PC-9 (cell line): ENCODE measurements around the gene ODC1. TPM values are rescaled to one million over a fixed set of nuclear protein-coding genes. Genes with fewer than 3 reads are reported as not detected.

Experiments used
- BruUV-seq: library from RNA; stranded (reverse); fragments of 400-500 nt; replicated peaks from 2 replicates; lab custom pipeline; 2021; lab: Mats Ljungman, UMichigan
- CTCF ChIA-PET: fragments of 300-600 bp; sonication (Branson Sonifier 250); formaldehyde crosslinking; loops from one replicate; lab custom pipeline; 2022; ENCODE audit warnings: antibody characterized with exemption; lab: Charles Lee
- POLR2A ChIA-PET: fragments of 300-600 bp; sonication (Branson Sonifier 250); formaldehyde crosslinking; loops from one replicate; lab custom pipeline; 2022; ENCODE audit warnings: antibody characterized with exemption; ENCODE audit not compliant: unreplicated experiment; lab: Charles Lee
- DNase-seq, 2 experiments: peaks; one replicate each; pipeline versions ENCODE4 v3.0.0 to v3.0.0-alpha.2; 2015 to 2022; ENCODE audit warnings: mixed read lengths in 1 of 2
- H2AFZ ChIP-seq: fragments of 200-600 bp; sonication (generic); 2 replicates; pipeline ENCODE4 v1.8.1; 2017; ENCODE audit warnings: antibody characterized with exemption
- H3F3A ChIP-seq: fragments of 200-600 bp; sonication (generic); 2 replicates; pipeline ENCODE4 v1.8.1; 2017; ENCODE audit warnings: antibody characterized with exemption, mild to moderate bottlenecking, low read depth; ENCODE audit not compliant: insufficient read depth
- H3K27ac ChIP-seq: fragments of 200-600 bp; sonication (generic); 2 replicates; pipeline ENCODE4 v1.6.1; 2016; ENCODE audit warnings: mixed run types
- H3K27me3 ChIP-seq: fragments of 200-600 bp; sonication (generic); 2 replicates; pipeline ENCODE4 v1.6.1; 2016; ENCODE audit warnings: low read depth, mixed run types; ENCODE audit not compliant: insufficient read depth
- H3K36me3 ChIP-seq: fragments of 200-600 bp; sonication (generic); 2 replicates; pipeline ENCODE4 v1.6.1; 2016; ENCODE audit warnings: low read depth, mixed run types
- H3K4me1 ChIP-seq: fragments of 200-600 bp; sonication (generic); replicated peaks from 2 replicates; pipeline ENCODE4 v1.6.1; 2016; ENCODE audit warnings: mixed run types; ENCODE audit not compliant: insufficient read depth
- H3K4me2 ChIP-seq: fragments of 200-600 bp; sonication (generic); 2 replicates; pipeline ENCODE4 v1.6.1; 2017; ENCODE audit warnings: mixed run types
- H3K4me3 ChIP-seq: fragments of 200-600 bp; sonication (generic); 2 replicates; pipeline ENCODE4 v1.6.1; 2016; ENCODE audit warnings: mixed run types
- H3K79me2 ChIP-seq: fragments of 200-600 bp; sonication (generic); 2 replicates; pipeline ENCODE4 v1.6.1; 2017; ENCODE audit warnings: low read depth, mixed run types
- H3K9me2 ChIP-seq: fragments of 200-600 bp; sonication (generic); 2 replicates; pipeline ENCODE4 v1.8.1; 2017; ENCODE audit warnings: mild to moderate bottlenecking; ENCODE audit not compliant: insufficient read depth
- H3K9me3 ChIP-seq: fragments of 200-600 bp; sonication (generic); 2 replicates; pipeline ENCODE4 v1.8.1; 2016; ENCODE audit warnings: low read depth; ENCODE audit not compliant: insufficient read depth
- H4K20me1 ChIP-seq: fragments of 200-600 bp; sonication (generic); 2 replicates; pipeline ENCODE4 v1.8.1; 2017; ENCODE audit not compliant: insufficient read depth
- EZH2 ChIP-seq: fragments of 200-600 bp; sonication (generic); IDR thresholded peaks from 2 replicates; pipeline ENCODE4 v1.8.0; 2017; ENCODE audit warnings: antibody characterized with exemption, low read depth
- intact Hi-C: fragments of 100-400 bp; cut with micrococcal nuclease; formaldehyde crosslinking; loops from one replicate; pipeline ENCODE4 v1.10.0; 2022; ENCODE audit not compliant: unreplicated experiment
- total RNA-seq: library from RNA; stranded (reverse); gene quantifications from 2 replicates; pipeline ENCODE4 v1.2.3, GENCODE V29; 2021
- TF ChIP-seq, protein P1 (sequence below): fragments of 200-600 bp; sonication (generic); conservative IDR thresholded peaks from 2 replicates; pipeline ENCODE4 v1.6.1; 2017; ENCODE audit warnings: mixed run types, antibody characterized with exemption, mild to moderate bottlenecking, moderate library complexity

Gene ODC1
- total RNA-seq, 1 experiment from 2014 or later = 40.5 TPM

DNA sequence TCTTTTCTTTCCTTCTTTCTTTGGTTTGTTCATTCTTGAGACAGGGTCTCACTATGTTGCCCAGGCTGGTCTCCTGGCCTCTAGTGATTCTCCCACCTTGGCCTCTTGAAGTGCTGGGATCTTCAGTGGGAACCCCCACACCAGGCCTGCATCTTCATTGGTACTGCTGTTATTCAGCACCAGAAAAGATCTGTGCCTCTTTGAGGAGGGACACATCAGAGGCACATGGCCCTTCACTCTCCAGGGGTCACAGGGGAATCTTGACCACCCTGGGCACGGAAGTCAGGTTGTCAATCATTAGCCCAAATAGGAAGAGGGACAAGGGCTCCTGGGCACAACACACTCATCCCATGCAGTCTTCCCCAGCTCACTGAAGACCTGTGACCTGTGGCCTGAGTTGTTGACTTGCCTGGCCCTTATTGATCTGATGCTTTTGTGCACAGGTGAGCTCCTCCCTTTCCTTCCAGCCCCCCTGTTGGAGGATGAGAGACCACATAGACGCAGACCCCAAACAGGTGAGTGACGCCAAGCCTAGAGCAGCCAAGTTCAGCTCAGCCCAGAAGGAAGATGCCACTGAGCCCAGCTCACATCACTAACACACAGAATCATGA, 33.0 kb upstream of the ODC1 start:
- Histone ChIP-seq H3K36me3 (no peaks in the 10 kb centered on the region), H4K20me1 (no peaks in the 10 kb centered on the region), H3K4me3 (no peak overlapping the region), H3K79me2 (no peaks in the 10 kb centered on the region), H3K27me3 (peaks cover 42% of the 10 kb centered on the region), H3K27ac (no peak overlapping the region), H3K4me2 (no peak overlapping the region), H3K9me3 (no peaks in the 10 kb centered on the region), H3K4me1 (peaks cover 1% of the 10 kb centered on the region), H3F3A (peaks cover 11% of the 10 kb centered on the region; the same call in 1 of the 2 replicates), H3K9me2 (no peaks in the 10 kb centered on the region; the same call in 1 of the 2 replicates), H2AFZ (no peak overlapping the region)
- TF ChIP-seq EZH2 = no peak
- TF ChIP-seq, protein P1, sequence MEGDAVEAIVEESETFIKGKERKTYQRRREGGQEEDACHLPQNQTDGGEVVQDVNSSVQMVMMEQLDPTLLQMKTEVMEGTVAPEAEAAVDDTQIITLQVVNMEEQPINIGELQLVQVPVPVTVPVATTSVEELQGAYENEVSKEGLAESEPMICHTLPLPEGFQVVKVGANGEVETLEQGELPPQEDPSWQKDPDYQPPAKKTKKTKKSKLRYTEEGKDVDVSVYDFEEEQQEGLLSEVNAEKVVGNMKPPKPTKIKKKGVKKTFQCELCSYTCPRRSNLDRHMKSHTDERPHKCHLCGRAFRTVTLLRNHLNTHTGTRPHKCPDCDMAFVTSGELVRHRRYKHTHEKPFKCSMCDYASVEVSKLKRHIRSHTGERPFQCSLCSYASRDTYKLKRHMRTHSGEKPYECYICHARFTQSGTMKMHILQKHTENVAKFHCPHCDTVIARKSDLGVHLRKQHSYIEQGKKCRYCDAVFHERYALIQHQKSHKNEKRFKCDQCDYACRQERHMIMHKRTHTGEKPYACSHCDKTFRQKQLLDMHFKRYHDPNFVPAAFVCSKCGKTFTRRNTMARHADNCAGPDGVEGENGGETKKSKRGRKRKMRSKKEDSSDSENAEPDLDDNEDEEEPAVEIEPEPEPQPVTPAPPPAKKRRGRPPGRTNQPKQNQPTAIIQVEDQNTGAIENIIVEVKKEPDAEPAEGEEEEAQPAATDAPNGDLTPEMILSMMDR = no peak
- intact Hi-C loops = no loop called here
- POLR2A ChIA-PET = interaction anchor here (0.6 kb wide), 1 partner anchor 178 kb away, joined by 4 read pairs; no protein-coding TSS in a partner anchor
- no TSS peak for BruUV-seq
- DNase-seq = no peak
- CTCF ChIA-PET = interaction anchor here (0.7 kb wide), 1 partner anchor 1393 kb away, joined by 3 read pairs; no protein-coding TSS in a partner anchor

DNA sequence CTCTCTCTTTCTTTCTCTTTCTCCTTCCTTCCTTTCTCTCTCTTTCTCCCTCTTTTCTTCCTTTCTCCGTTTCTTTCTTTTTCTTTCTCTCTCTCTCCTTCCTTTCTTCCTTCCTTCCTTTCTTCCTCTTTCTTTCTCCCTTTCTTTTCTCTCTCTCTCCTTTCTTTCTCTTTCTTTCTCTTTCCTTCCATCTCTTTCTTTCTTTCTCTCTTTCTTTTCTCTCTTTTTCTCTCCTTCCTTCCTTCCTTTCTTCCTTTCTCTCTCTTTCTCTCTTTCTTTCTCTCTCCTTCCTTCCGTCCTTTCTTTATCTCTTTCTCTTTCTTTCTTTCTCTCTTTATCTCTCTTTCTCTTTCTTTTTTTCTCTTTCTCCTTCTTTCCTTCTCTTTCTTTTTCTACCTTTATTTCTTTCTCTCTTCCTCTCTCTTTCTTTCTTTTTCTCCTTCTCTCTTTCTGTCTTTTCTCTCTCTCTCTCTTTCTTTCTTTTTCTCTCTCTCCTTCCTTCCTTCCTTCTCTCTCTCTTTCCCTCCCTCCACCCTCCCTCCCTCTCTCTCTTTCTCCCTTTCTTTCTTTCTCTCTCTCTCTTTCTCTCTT, 32.3 kb upstream of the ODC1 start:
- BruUV-seq = no TSS peak
- Histone ChIP-seq H3K36me3 (no peaks in the 10 kb centered on the region), H2AFZ (no peak overlapping the region), H3K4me1 (no peaks in the 10 kb centered on the region), H3F3A (peaks cover 4% of the 10 kb centered on the region; the same call in 1 of the 2 replicates), H3K4me2 (no peak overlapping the region), H3K4me3 (no peak overlapping the region), H3K9me3 (no peaks in the 10 kb centered on the region), H3K79me2 (no peaks in the 10 kb centered on the region), H3K27ac (no peak overlapping the region), H3K27me3 (peaks cover 42% of the 10 kb centered on the region), H4K20me1 (no peaks in the 10 kb centered on the region), H3K9me2 (no peaks in the 10 kb centered on the region)
- no peak for DNase-seq
- no peak for TF ChIP-seq EZH2
- TF ChIP-seq, protein P1 = no peak
- POLR2A ChIA-PET = no interaction called here
- CTCF ChIA-PET = no interaction called here
- intact Hi-C loops = no loop called here

DNA sequence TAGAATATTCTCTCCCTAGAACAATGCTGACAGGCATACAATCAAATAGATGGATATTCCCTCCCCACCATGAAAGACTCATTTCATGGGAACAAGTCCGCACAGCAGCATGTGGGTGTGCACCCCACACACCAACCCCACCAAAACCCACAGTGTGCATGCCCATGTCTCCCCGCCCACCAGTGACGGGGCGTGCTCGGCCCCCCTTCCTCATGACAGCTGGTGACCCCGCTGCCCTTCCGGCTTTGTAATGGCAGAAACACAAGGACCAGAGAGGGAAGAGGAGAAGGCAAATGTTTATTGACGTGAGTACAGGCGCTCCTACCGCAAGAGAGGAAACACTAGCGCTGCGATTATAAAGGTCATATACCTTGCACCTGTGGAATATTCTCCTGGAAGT, 30.8 kb upstream of the ODC1 start:
- ChIA-PET POLR2A (no interaction called here), CTCF (no interaction called here)
- H3K27me3 ChIP-seq = peaks cover 41% of the 10 kb centered on the region
- no peaks in the 10 kb centered on the region for H4K20me1 ChIP-seq
- H3K79me2 ChIP-seq = no peaks in the 10 kb centered on the region
- no peak overlapping the region for H2AFZ ChIP-seq
- intact Hi-C loops = no loop called here
- no peak for DNase-seq
- no peaks in the 10 kb centered on the region for H3K9me3 ChIP-seq
- H3K4me1 ChIP-seq = no peaks in the 10 kb centered on the region
- H3K4me2 ChIP-seq = no peak overlapping the region
- H3K4me3 ChIP-seq = no peak overlapping the region
- BruUV-seq = no TSS peak
- H3K36me3 ChIP-seq = no peaks in the 10 kb centered on the region
- no peak overlapping the region for H3K27ac ChIP-seq
- no peak for TF ChIP-seq EZH2
- TF ChIP-seq, protein P1 = no peak
- no peaks in the 10 kb centered on the region for H3K9me2 ChIP-seq
- H3F3A ChIP-seq = peaks cover 3% of the 10 kb centered on the region; the same call in 1 of the 2 replicates
